Keratinocyte (primary cell): ENCODE data around the gene MINK1. TPM values are rescaled to one million over a fixed set of nuclear protein-coding genes. Genes with fewer than 3 reads are reported as not detected.

Source experiments
- DNase-seq: peaks from one replicate; pipeline ENCODE4 v3.0.0-alpha.2; 2011; ENCODE audit warnings: low read depth, missing footprints, low spot score
- FAIRE-seq: peaks from 2 replicates; lab custom pipeline; 2011; peaks lifted over from hg19 to GRCh38; lab: Jason Lieb, UNC
- H2AFZ ChIP-seq: 2 replicates; pipeline ENCODE4 v1.6.0; 2012; ENCODE audit warnings: low read length, control low read depth, inconsistent platforms; ENCODE audit not compliant: control insufficient read depth
- H3K27ac ChIP-seq: 2 replicates; pipeline ENCODE4 v1.5.1; 2011; ENCODE audit warnings: low read length; ENCODE audit not compliant: control insufficient read depth, insufficient read depth
- H3K27me3 ChIP-seq: 3 replicates; pipeline ENCODE4 v1.6.0; 2011; ENCODE audit warnings: low read length; ENCODE audit not compliant: control insufficient read depth, insufficient read depth; ENCODE audit errors: extremely low read depth
- H3K36me3 ChIP-seq, 2 experiments: 2 replicates in 1 of 2; 3 replicates in 1 of 2; pipeline ENCODE4 v1.5.1; 2011; ENCODE audit warnings: low read length in 2 of 2, mild to moderate bottlenecking in 1 of 2; ENCODE audit not compliant: control insufficient read depth in 2 of 2, insufficient read depth in 2 of 2; ENCODE audit errors: extremely low read depth in 1 of 2
- H3K4me1 ChIP-seq: 3 replicates; pipeline ENCODE4 v1.5.1; 2011; ENCODE audit warnings: low read length; ENCODE audit not compliant: control insufficient read depth, insufficient read depth; ENCODE audit errors: extremely low read depth
- H3K4me2 ChIP-seq: 3 replicates; pipeline ENCODE4 v1.6.0; 2011; ENCODE audit warnings: low read depth, low read length; ENCODE audit not compliant: control insufficient read depth, insufficient read depth; ENCODE audit errors: extremely low read depth
- H3K4me3 ChIP-seq, 3 experiments: fragments of 200-600 bp in 1 of 3; sonication (generic) in 1 of 3; 2 replicates in 2 of 3; 3 replicates in 1 of 3; pipeline ENCODE4 v1.5.1; 2011 to 2016; ENCODE audit warnings: low read length in 3 of 3, mild to moderate bottlenecking in 3 of 3, control low read depth in 2 of 3, inconsistent platforms in 1 of 3, low read depth in 1 of 3, mixed read lengths in 1 of 3, mixed run types in 1 of 3, moderate library complexity in 1 of 3; ENCODE audit not compliant: control insufficient read depth in 2 of 3, insufficient read depth in 2 of 3; ENCODE audit errors: extremely low read depth in 1 of 3
- H3K79me2 ChIP-seq: 2 replicates; pipeline ENCODE4 v1.6.0; 2012; ENCODE audit warnings: low read length; ENCODE audit not compliant: control insufficient read depth, insufficient read depth
- H3K9ac ChIP-seq: 3 replicates; pipeline ENCODE4 v1.6.0; 2011; ENCODE audit warnings: low read length; ENCODE audit not compliant: control insufficient read depth, insufficient read depth; ENCODE audit errors: extremely low read depth
- H3K9me1 ChIP-seq: 3 replicates; pipeline ENCODE4 v1.6.0; 2011; ENCODE audit warnings: low read length; ENCODE audit not compliant: control insufficient read depth, insufficient read depth; ENCODE audit errors: extremely low read depth
- H3K9me3 ChIP-seq: 2 replicates; pipeline ENCODE4 v1.5.1; 2012; ENCODE audit warnings: low read depth, low read length; ENCODE audit not compliant: control insufficient read depth
- H4K20me1 ChIP-seq: 3 replicates; pipeline ENCODE4 v1.6.0; 2011; ENCODE audit warnings: low read length; ENCODE audit not compliant: control insufficient read depth, insufficient read depth; ENCODE audit errors: extremely low read depth
- CTCF ChIP-seq, 3 experiments: IDR thresholded peaks in 1 of 3; conservative IDR thresholded peaks in 1 of 3; optimal IDR thresholded peaks in 1 of 3; 2 replicates in 2 of 3; 3 replicates in 1 of 3; pipeline versions ENCODE3 to v1.5.1; 2011; ENCODE audit warnings: low read length in 3 of 3, mild to moderate bottlenecking in 3 of 3, moderate library complexity in 2 of 3, control low read depth in 1 of 3, inconsistent platforms in 1 of 3; ENCODE audit not compliant: insufficient read depth in 2 of 3; ENCODE audit errors: extremely low read depth in 1 of 3
- EZH2 ChIP-seq: IDR thresholded peaks from one replicate; pipeline ENCODE4 v1.6.1; 2012; ENCODE audit warnings: inconsistent platforms, mild to moderate bottlenecking, low read length, moderate library complexity
- dilution Hi-C: fragments of 300-500 bp; cut with MboI; formaldehyde crosslinking; loops from one replicate; pipeline ENCODE4 v1.7.0; 2020; ENCODE audit warnings: low sequenced_read_pairs; ENCODE audit not compliant: extremely low pct_ligation_motif_present
- polyA plus RNA-seq, 5 experiments: library from polyadenylated mRNA; depleted of rRNA in 3 of 5; stranded (reverse) in 3 of 5; stranded (forward) in 1 of 5; unstranded in 1 of 5; fragments of >200 nt; gene quantifications; 1 replicate in 1 of 5; 2 replicates in 3 of 5; 3 replicates in 1 of 5; pipeline versions ENCODE4 v1.2.1 to v1.2.3, GENCODE V29; 2011 to 2012; ENCODE audit warnings: missing spikeins in 2 of 5, low read depth in 1 of 5, low replicate concordance in 1 of 5

The MINK1 gene
- polyA plus RNA-seq, 1 donor (not counting 4 experiments of a cell fraction or from before 2014, with no cell fraction given), result 82.8 TPM

- no peaks in the 10 kb centered on the region for H4K20me1 ChIP-seq
- no peak for FAIRE-seq
Observed at GRCh38 chr17:4815043-4815675, 18.0 kb upstream of the MINK1 start.

GRCh38 chr17:4816826-4817225 lies 16.3 kb upstream of the MINK1 start:
- FAIRE-seq, result no peak
- Histone ChIP-seq H4K20me1 (no peaks in the 10 kb centered on the region), H3K9ac (no peak overlapping the region)

More at GRCh38 chr17:4815043-4815675, 18.0 kb upstream of the MINK1 start:
- no peak for DNase-seq
- Histone ChIP-seq H3K4me3 (no peak overlapping the region), H3K4me2 (no peak overlapping the region), H3K79me2 (no peaks in the 10 kb centered on the region), H3K9me3 (no peaks in the 10 kb centered on the region), H3K36me3 (peaks cover 21 to 25% of the 10 kb centered on the region in 2 experiments), H3K9me1 (no peaks in the 10 kb centered on the region), H3K27me3 (no peaks in the 10 kb centered on the region), H3K27ac (no peak overlapping the region), H3K9ac (no peak overlapping the region), H3K4me1 (no peaks in the 10 kb centered on the region), H2AFZ (no peak overlapping the region)
- dilution Hi-C loops, result no loop called here
- TF ChIP-seq EZH2, result no peak
- TF ChIP-seq CTCF (optimal IDR thresholded peaks at IDR 0.05 in 1 of 3, IDR thresholded peaks at IDR 0.05 in 1 of 3, conservative IDR thresholded peaks at IDR 0.05 in 1 of 3; ENCODE audit: extremely low read depth in 1 of 3, insufficient read depth in 2 of 3, low read length in 3 of 3), result peak; percentile 13 to 49 (median 36)

More at GRCh38 chr17:4816826-4817225, 16.3 kb upstream of the MINK1 start:
- no peak for DNase-seq
- Histone ChIP-seq H3K4me2 (no peak overlapping the region), H3K36me3 (peaks cover 16 to 21% of the 10 kb centered on the region in 2 experiments), H2AFZ (no peak overlapping the region), H3K9me1 (no peaks in the 10 kb centered on the region), H3K4me3 (no peak overlapping the region), H3K9me3 (no peaks in the 10 kb centered on the region), H3K27ac (no peak overlapping the region), H3K79me2 (no peaks in the 10 kb centered on the region), H3K27me3 (no peaks in the 10 kb centered on the region), H3K4me1 (no peaks in the 10 kb centered on the region)
- dilution Hi-C loops, result no loop called here
- no peak for TF ChIP-seq EZH2
- TF ChIP-seq CTCF (optimal IDR thresholded peaks at IDR 0.05 in 1 of 3, IDR thresholded peaks at IDR 0.05 in 1 of 3, conservative IDR thresholded peaks at IDR 0.05 in 1 of 3; ENCODE audit: extremely low read depth in 1 of 3, insufficient read depth in 2 of 3, low read length in 3 of 3), result no peak
